GM12891 (cell line): Measurements from ENCODE around the gene DNAH5.

ENCODE experiments used
- POLR2A ChIP-seq: IDR thresholded peaks from 2 replicates; pipeline ENCODE4 v1.6.1; 2011; ENCODE audit warnings: low read depth, low read length, control low read depth
- POLR2AphosphoS5 ChIP-seq: IDR thresholded peaks from 2 replicates; pipeline ENCODE4 v1.6.1; 2011; ENCODE audit warnings: low read depth, low read length, control low read depth
- TAF1 ChIP-seq: IDR thresholded peaks from 2 replicates; pipeline ENCODE4 v1.6.1; 2011; ENCODE audit warnings: low read depth, low read length, control low read depth

DNA sequence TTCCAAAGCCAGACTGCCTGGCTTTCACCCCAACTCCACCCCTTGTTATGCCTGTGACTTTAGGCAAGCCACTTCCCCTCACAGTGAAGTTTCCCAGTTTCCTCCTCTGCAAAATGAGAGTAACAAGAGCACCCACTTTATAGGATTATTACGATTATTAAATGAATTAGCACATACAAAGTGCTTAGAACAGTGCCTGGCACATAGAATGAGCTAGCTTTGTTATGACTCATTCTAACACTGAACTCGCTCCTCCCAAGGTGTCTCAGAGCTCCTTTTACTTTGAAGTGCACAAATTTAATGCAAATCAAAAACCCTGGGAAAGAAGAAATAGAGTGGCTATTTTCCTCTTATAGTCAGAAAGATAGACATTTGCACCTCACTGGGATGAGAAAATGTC lies 34.3 kb downstream of the DNAH5 start:
- TF ChIP-seq POLR2A = no peak
- TF ChIP-seq TAF1 = no peak
- TF ChIP-seq POLR2AphosphoS5 = no peak
